Esophagus squamous epithelium (tissue), 5 donors: ENCODE data around the gene MAF. TPM values are rescaled to one million over a fixed set of nuclear protein-coding genes. Genes with fewer than 3 reads are reported as not detected.

Experiments
- DNase-seq: peaks from one replicate; lab custom pipeline; 2025; lab: John Stamatoyannopoulos, UW
- H3K27ac ChIP-seq, 4 donors: fragments of 200-600 bp; sonication (generic); one replicate each; pipeline ENCODE4 v1.5.1; 2016 to 2019; ENCODE audit warnings: mild to moderate bottlenecking in 1 of 4
- H3K27me3 ChIP-seq, 4 donors: fragments of 200-600 bp; sonication (generic); 1 replicate in 3 of 4; 2 replicates in 1 of 4; pipeline versions ENCODE4 v1.5.1 to v1.6.0; 2017 to 2021; ENCODE audit warnings: antibody characterized with exemption in 1 of 4
- H3K36me3 ChIP-seq, 3 donors: fragments of 200-600 bp; sonication (generic); one replicate each; pipeline ENCODE4 v1.5.1; 2016 to 2019
- H3K4me1 ChIP-seq, 3 donors: fragments of 200-600 bp; sonication (generic); one replicate each; pipeline ENCODE4 v1.5.1; 2017 to 2019
- H3K4me3 ChIP-seq, 4 donors: fragments of 200-600 bp; sonication (generic); 1 replicate in 3 of 4; 2 replicates in 1 of 4; pipeline ENCODE4 v1.5.1; 2016 to 2019; ENCODE audit warnings: mild to moderate bottlenecking in 2 of 4, moderate library complexity in 1 of 4
- H3K9me3 ChIP-seq, 3 donors: fragments of 200-600 bp; sonication (generic); one replicate each; pipeline ENCODE4 v1.5.1; 2016 to 2019
- CTCF ChIP-seq, 6 experiments: fragments of 450-650 bp in 4 of 6; fragments of 200-600 bp in 2 of 6; sonication (generic) in 2 of 6; IDR thresholded peaks; one replicate each; pipeline ENCODE4 v1.5.1; 2016 to 2019; ENCODE audit warnings: antibody characterized with exemption in 6 of 6, mild to moderate bottlenecking in 4 of 6, moderate library complexity in 4 of 6
- POLR2A ChIP-seq, 4 donors: fragments of 450-650 bp; IDR thresholded peaks; one replicate each; pipeline ENCODE4 v1.6.1; 2017; ENCODE audit warnings: antibody characterized with exemption in 4 of 4, mild to moderate bottlenecking in 4 of 4, moderate library complexity in 3 of 4
- WGBS, 2 donors: methylation state at CpG; one replicate each; pipeline ENCODE4 v1.1.5; 2018; 5-methylcytosine and 5-hydroxymethylcytosine counted together
- intact Hi-C: fragments of 100-400 bp; cut with DNase I; formaldehyde crosslinking; loops from one replicate; pipeline ENCODE4 v1.15.0; 2022
- total RNA-seq, 4 donors: library from RNA; depleted of rRNA; stranded (reverse); fragments of >200 nt; gene quantifications; one replicate each; pipeline ENCODE4 v1.1.0, GENCODE V29; 2016
- donor health status: DM: yes; HTN: yes; CAD: no.

Gene MAF
- total RNA-seq, 4 donors from 2014 or later: 18.9 to 52.6 (median 31.1) TPM

- Histone ChIP-seq H3K27me3 (peaks cover 0 to 5% (median 0%) of the 10 kb centered on the region in 4 donors), H3K4me1 (peaks cover 5 to 34% (median 10%) of the 10 kb centered on the region in 3 donors), H3K36me3 (no peaks in the 10 kb centered on the region), H3K9me3 (no peaks in the 10 kb centered on the region), H3K27ac (no peak overlapping the region), H3K4me3 (no peak overlapping the region)
- no peak for TF ChIP-seq POLR2A (IDR thresholded peaks at IDR 0.05)
- no peak for TF ChIP-seq CTCF (IDR thresholded peaks at IDR 0.05)
- WGBS, 2 donors: 83 to 100% methylated on average over 1 of the region's 5 CpGs
- intact Hi-C loops: loop anchor here (10.0 kb wide), 1 partner anchor 1484 kb away; no protein-coding TSS in a partner anchor
- no peak for DNase-seq
Measured at GRCh38 chr16:79608976-79609375, 8.4 kb upstream of the MAF start.

GRCh38 chr16:79607587-79607986, 7.0 kb upstream of the MAF start:
- Histone ChIP-seq H3K27ac (no peak overlapping the region), H3K4me3 (no peak overlapping the region), H3K36me3 (no peaks in the 10 kb centered on the region), H3K9me3 (no peaks in the 10 kb centered on the region), H3K4me1 (peaks cover 9 to 46% (median 15%) of the 10 kb centered on the region in 3 donors), H3K27me3 (peaks cover 0 to 5% (median 0%) of the 10 kb centered on the region in 4 donors)
- no peak for DNase-seq
- TF ChIP-seq CTCF (IDR thresholded peaks at IDR 0.05) (no peak), POLR2A (IDR thresholded peaks at IDR 0.05) (no peak)
- intact Hi-C loops: loop anchor here (10.0 kb wide), 1 partner anchor 1483 kb away; no protein-coding TSS in a partner anchor
- 39 to 45% methylated on average over 3 of the region's 3 CpGs for WGBS, 2 donors

GRCh38 chr16:79605999-79606398, 5.5 kb upstream of the MAF start:
- WGBS, 2 donors: 26 to 28% methylated on average over 7 of the region's 7 CpGs
- Histone ChIP-seq H3K9me3 (no peaks in the 10 kb centered on the region), H3K27me3 (peaks cover 0 to 5% (median 0%) of the 10 kb centered on the region in 4 donors), H3K27ac (peak overlapping the region in 2 of 4 donors; percentile 23 to 43), H3K4me3 (no peak overlapping the region), H3K36me3 (no peaks in the 10 kb centered on the region), H3K4me1 (peaks cover 12 to 62% (median 18%) of the 10 kb centered on the region in 3 donors)
- intact Hi-C loops: loop anchor here (10.0 kb wide), 1 partner anchor 1481 kb away; no protein-coding TSS in a partner anchor
- TF ChIP-seq CTCF (IDR thresholded peaks at IDR 0.05): no peak
- no peak for TF ChIP-seq POLR2A (IDR thresholded peaks at IDR 0.05)
- no peak for DNase-seq

GRCh38 chr16:79603055-79603454, 2.5 kb upstream of the MAF start:
- no peak for DNase-seq
- H3K4me3 ChIP-seq: peak overlapping the region in 2 of 4 donors; percentile 77 to 85
- H3K27ac ChIP-seq: peak overlapping the region in 3 of 4 donors; percentile 64 to 97 (median 96)
- H3K27me3 ChIP-seq: no peaks in the 10 kb centered on the region
- H3K36me3 ChIP-seq: no peaks in the 10 kb centered on the region
- WGBS, 2 donors: 49 to 67% methylated on average over 2 of the region's 2 CpGs
- intact Hi-C loops: loop anchor here (10.0 kb wide), 1 partner anchor 1478 kb away; no protein-coding TSS in a partner anchor
- no peaks in the 10 kb centered on the region for H3K9me3 ChIP-seq
- H3K4me1 ChIP-seq: peaks cover 12 to 55% (median 18%) of the 10 kb centered on the region in 3 donors
- no peak for TF ChIP-seq CTCF (IDR thresholded peaks at IDR 0.05)

GRCh38 chr16:79602628-79603014, 2.1 kb upstream of the MAF start:
- H3K36me3 ChIP-seq: no peaks in the 10 kb centered on the region
- 11 to 18% methylated on average over 5 of the region's 5 CpGs for WGBS, 2 donors
- H3K4me1 ChIP-seq: peaks cover 12 to 50% (median 14%) of the 10 kb centered on the region in 3 donors
- H3K4me3 ChIP-seq: peak overlapping the region in 3 of 4 donors; percentile 77 to 86 (median 85)
- intact Hi-C loops: loop anchor here (10.0 kb wide), 1 partner anchor 1478 kb away; no protein-coding TSS in a partner anchor
- H3K9me3 ChIP-seq: no peaks in the 10 kb centered on the region
- no peak for DNase-seq
- no peaks in the 10 kb centered on the region for H3K27me3 ChIP-seq
- TF ChIP-seq CTCF (IDR thresholded peaks at IDR 0.05): no peak
- no peak for TF ChIP-seq POLR2A (IDR thresholded peaks at IDR 0.05)
- peak overlapping the region; percentile 64 to 97 (median 94) for H3K27ac ChIP-seq
